NCI-H345 (cell line): ENCODE results near the gene IPO4.

Experiments used
- DNase-seq: peaks from one replicate; lab custom pipeline; 2025; lab: John Stamatoyannopoulos, UW

IPO4 gene

GRCh38 chr14:24194873-24195185, 6.2 kb upstream of the IPO4 start:
- DNase-seq, result no peak

DNA sequence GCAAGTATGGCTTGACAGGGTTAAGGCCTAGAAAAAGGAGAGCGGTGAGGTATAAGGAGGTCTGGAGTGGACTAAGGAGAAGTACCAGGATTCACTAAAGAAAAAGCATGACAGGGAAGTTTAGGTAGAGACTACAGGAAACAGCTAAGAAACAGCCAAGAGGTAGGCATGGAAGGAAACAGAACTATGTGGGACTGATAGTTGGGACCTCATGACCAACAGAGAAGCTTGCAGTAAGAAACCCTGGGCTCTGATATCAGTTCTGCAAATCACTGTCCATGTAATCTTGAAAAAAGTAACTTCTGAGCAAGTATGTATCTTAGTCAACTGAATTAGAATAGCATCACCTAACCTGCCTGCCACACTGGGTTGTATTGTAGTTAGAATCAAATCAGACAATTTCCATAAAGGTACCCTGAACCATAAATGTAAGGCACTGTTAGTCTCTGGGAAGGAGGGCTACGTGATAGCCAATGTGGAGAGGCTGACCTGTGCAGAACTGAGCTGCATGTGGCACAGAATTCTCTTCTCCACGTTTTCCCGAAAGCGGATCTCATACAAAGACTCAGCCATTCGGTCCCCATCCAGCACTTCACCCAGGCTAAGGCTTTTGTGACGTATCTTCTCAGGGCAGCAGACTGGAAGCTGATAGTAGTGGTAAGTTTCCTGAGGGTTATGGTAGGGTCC, 5.7 kb upstream of the IPO4 start:
- DNase-seq, result no peak

DNA sequence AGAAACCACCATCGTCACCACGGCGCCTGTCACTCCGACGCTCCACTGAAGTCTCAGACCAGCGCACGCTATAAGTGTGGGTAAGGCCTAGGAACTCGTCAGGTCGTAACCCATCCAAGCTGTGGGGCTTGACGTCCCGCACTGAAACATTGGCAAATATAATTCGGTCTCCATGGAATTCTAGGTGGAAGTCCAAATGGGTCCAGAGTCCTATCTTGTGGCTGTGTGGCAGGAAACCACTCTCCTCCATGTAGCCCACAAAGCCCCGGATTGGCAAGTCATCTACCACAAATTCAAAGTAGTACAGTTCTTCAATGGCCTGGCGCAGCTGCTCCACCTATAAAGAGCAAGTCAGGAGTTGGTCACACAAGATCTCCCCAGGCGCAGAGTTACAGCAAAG, 4.3 kb upstream of the IPO4 start:
- DNase-seq, result no peak

- DNase-seq, result no peak
These were observed 1.8 kb upstream of the IPO4 start for GRCh38 chr14:24190416-24190815.

DNA sequence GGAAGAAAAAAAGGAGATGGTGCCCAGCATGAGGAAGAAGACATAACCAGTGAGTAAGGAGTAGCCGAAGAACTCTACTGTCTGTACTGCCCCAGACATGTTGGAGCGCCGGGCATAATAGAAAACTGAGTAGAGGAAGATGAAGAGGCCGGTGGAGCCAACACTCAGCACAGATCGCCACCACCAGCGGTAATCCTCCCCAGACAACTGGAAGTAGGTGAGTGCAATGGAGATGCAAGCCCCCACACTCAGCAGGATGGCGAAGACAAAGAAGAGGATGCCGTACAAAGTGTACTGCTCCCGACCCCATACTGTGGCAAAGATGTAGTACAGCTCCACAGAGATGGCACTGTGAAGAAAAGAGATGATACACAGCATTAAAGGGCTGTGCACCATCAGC, 844 bp upstream of the IPO4 start:
- no peak for DNase-seq

GRCh38 chr14:24189059-24189375, 401 bp upstream of the IPO4 start:
- DNase-seq, result no peak

DNA sequence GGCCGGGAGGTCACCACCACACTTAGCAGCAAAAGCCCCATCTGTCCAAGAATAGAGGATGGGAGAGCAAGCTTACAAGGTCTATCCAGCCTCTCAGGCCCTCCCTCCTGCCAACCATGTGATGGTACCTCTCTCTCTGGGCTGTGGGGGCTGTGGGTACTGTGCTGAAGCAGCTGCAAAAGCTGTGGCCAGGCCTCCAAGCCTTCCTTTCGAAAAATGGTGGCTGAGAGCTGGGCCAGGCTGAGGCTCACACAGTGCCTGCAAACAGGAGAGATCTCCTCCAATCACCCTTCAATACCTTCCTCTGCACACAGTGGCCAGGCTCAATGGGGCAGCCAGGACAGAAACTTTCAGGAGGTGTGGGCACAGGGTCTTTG, 1.1 kb downstream of the IPO4 start:
- no peak for DNase-seq

GRCh38 chr14:24186831-24187538, 1.6 kb downstream of the IPO4 start:
- DNase-seq, result no peak

- no peak for DNase-seq
These were observed 2.9 kb downstream of the IPO4 start for GRCh38 chr14:24185741-24186140.

DNA sequence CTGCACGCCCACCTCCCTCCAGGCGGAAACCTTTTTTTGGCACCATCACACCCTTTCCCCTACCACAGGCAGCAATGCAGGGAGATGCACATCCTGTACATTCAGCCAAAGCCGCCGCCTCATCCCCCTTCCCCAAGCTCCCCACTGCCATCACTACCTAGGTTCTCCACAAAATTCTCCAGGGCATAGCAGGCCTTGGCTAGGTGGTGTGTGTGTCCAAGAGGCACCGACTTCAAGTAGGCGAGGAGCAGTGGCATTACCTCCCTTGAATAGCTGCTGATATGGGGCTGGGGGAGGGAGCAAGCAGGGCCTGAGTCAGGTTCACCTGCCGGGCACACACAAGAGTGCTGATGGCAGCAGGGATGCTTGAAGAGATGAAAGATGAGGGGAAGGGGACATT, 3.6 kb downstream of the IPO4 start:
- DNase-seq, result no peak

GRCh38 chr14:24184104-24184970, 4.3 kb downstream of the IPO4 start:
- DNase-seq, result no peak

- DNase-seq, result no peak
These were observed 5.6 kb downstream of the IPO4 start for GRCh38 chr14:24183014-24183481.

- no peak for DNase-seq
These were observed 6.3 kb downstream of the IPO4 start for GRCh38 chr14:24182110-24182882.

- no peak for DNase-seq
These were observed 7.1 kb downstream of the IPO4 start for GRCh38 chr14:24181371-24182077.

GRCh38 chr14:24179961-24180796, 8.4 kb downstream of the IPO4 start:
- DNase-seq, result no peak

GRCh38 chr14:24179294-24179960, 9.2 kb downstream of the IPO4 start:
- DNase-seq, result no peak

- no peak for DNase-seq
These were observed 10.0 kb downstream of the IPO4 start for GRCh38 chr14:24178399-24179178.

GRCh38 chr14:24177891-24178290, 10.7 kb downstream of the IPO4 start:
- no peak for DNase-seq

DNA sequence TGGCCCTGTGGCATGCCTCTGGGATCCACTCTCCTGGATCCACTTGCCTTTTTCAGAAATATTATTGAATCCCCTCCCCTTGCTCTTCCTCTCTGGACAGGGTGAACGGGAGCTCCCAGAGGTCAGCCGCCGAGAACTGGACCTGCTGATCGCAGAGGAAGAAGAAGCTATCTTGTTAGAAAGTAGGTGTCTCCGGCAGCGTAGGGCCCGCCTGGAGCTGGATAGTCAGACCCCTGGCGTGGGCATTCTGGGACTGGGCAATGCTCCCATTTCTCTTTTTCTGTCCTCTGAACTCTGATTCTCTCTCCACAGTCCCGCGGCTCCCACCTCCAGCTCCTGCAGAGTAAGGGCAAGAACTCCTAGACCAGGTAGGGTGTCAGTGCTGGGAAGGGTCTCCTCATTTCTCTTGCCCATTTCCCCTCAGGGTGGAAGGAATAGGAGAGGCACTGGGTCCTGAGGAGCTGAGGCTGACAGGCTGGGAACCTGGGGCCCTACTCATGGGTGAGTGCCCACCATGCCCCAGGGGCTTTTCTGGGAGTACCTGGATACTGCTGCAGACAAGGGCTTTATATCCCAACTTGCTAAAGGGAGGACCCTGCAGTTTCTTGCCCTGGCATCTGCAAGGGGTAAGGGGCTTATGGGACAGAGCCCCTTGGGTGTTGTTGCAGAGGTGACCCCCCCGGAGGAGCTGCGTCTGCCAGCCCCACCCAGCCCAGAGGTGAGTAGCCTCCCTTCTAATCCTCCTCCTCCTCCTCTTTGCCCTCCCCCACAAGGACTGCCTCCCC, 11.4 kb downstream of the IPO4 start:
- DNase-seq, result no peak
